HepG2 (cell line): ENCODE data around the gene CCNB1. TPM values are rescaled to one million over a fixed set of nuclear protein-coding genes. Genes with fewer than 3 reads are reported as not detected.

Experiments
- ATAC-seq: fragments of 200-7000 bp; cut with Tn5 transposase; 3 replicates; pipeline ENCODE4 v1.9.1; 2020; ENCODE audit warnings: mild to moderate bottlenecking, moderate library complexity
- BruUV-seq: library from RNA; stranded (reverse); fragments of 400-500 nt; replicated peaks from 2 replicates; lab custom pipeline; 2021; lab: Mats Ljungman, UMichigan
- CTCF ChIA-PET: fragments of 300-600 bp; formaldehyde crosslinking; extraction: SDS; loops from one replicate; lab custom pipeline; 2021; ENCODE audit warnings: low total read pairs, inconsistent platforms, low intra/inter-chr PET ratio; lab: Yijun Ruan, JAX
- POLR2A ChIA-PET: fragments of 350-600 bp; sonication (Branson Sonifier 250); formaldehyde crosslinking; loops from one replicate; lab custom pipeline; 2020; ENCODE audit warnings: antibody characterized with exemption, inconsistent platforms; lab: Yijun Ruan, JAX
- DNase-seq: peaks from one replicate; pipeline ENCODE4 v3.0.0-alpha.2; 2015; ENCODE audit warnings: low spot score
- FAIRE-seq: peaks from 3 replicates; lab custom pipeline; 2011; peaks lifted over from hg19 to GRCh38; lab: Jason Lieb, UNC
- H2AFZ ChIP-seq: one replicate; pipeline ENCODE4 v1.6.1; 2011; ENCODE audit warnings: low read length, inconsistent platforms
- H3K27ac ChIP-seq: fragments of 300-600 bp; 3 replicates; pipeline ENCODE4 v1.8.0; 2011; ENCODE audit warnings: mixed run types, mild to moderate bottlenecking, mixed read lengths, low read length, inconsistent platforms; ENCODE audit not compliant: insufficient read depth; ENCODE audit errors: extremely low read length
- H3K27me3 ChIP-seq, 2 experiments: fragments of 200-600 bp in 1 of 2; 2 replicates in 1 of 2; 3 replicates in 1 of 2; pipeline versions ENCODE4 v1.6.0 to v1.8.0; 2011; ENCODE audit warnings: low read length in 2 of 2, mild to moderate bottlenecking in 2 of 2, moderate library complexity in 2 of 2, inconsistent platforms in 1 of 2; ENCODE audit not compliant: insufficient read depth in 2 of 2, control insufficient read depth in 1 of 2
- H3K36me3 ChIP-seq, 2 experiments: fragments of 200-600 bp in 1 of 2; replicated peaks in 1 of 2; 2 replicates in 1 of 2; 3 replicates in 1 of 2; pipeline versions ENCODE4 v1.5.1 to v1.8.0; 2011; ENCODE audit warnings: low read length in 2 of 2, inconsistent platforms in 1 of 2; ENCODE audit not compliant: insufficient read depth in 2 of 2, control insufficient read depth in 1 of 2
- H3K4me1 ChIP-seq: 2 replicates; pipeline ENCODE4 v1.5.1; 2012; ENCODE audit warnings: low read length, inconsistent platforms; ENCODE audit not compliant: insufficient read depth
- H3K4me2 ChIP-seq: 2 replicates; pipeline ENCODE4 v1.6.0; 2011; ENCODE audit warnings: low read depth, low read length, inconsistent platforms
- H3K4me3 ChIP-seq, 3 experiments: fragments of 200-600 bp in 1 of 3; sonication (generic), shearing (Covaris generic) in 1 of 3; replicated peaks in 1 of 3; 2 replicates each; pipeline ENCODE4 v1.5.1; 2011 to 2016; ENCODE audit warnings: low read length in 3 of 3, inconsistent platforms in 2 of 3, low read depth in 2 of 3, mild to moderate bottlenecking in 2 of 3, control low read depth in 1 of 3, mixed read lengths in 1 of 3; ENCODE audit not compliant: insufficient read depth in 1 of 3
- H3K79me2 ChIP-seq: one replicate; pipeline ENCODE4 v1.6.1; 2011; ENCODE audit warnings: low read length, inconsistent platforms; ENCODE audit not compliant: insufficient read depth
- H3K9ac ChIP-seq: 2 replicates; pipeline ENCODE4 v1.6.0; 2011; ENCODE audit warnings: mild to moderate bottlenecking, low read depth, low read length, inconsistent platforms; ENCODE audit not compliant: insufficient read depth
- H3K9me3 ChIP-seq: 2 replicates; pipeline ENCODE4 v1.5.1; 2012; ENCODE audit warnings: mild to moderate bottlenecking, low read length
- H4K20me1 ChIP-seq: 2 replicates; pipeline ENCODE4 v1.6.0; 2011; ENCODE audit warnings: inconsistent platforms, mild to moderate bottlenecking, low read length, moderate library complexity; ENCODE audit not compliant: insufficient read depth
- BRCA1 ChIP-seq: sonication (generic); formaldehyde crosslinking; IDR thresholded peaks from 2 replicates; pipeline ENCODE4 v1.4.0; 2020; ENCODE audit warnings: missing genetic modification reagents
- FOSL1 ChIP-seq: sonication (generic); formaldehyde crosslinking; IDR thresholded peaks from 2 replicates; pipeline ENCODE4 v1.9.0; 2021; ENCODE audit warnings: missing genetic modification reagents, borderline replicate concordance
- NFIB ChIP-seq: sonication (generic); formaldehyde crosslinking; IDR thresholded peaks from 2 replicates; pipeline ENCODE4 v1.9.0; 2021; ENCODE audit warnings: missing genetic modification reagents, mild to moderate bottlenecking, borderline replicate concordance
- XRCC5 ChIP-seq: fragments of 200-400 bp; formaldehyde crosslinking; optimal IDR thresholded peaks from 2 replicates; pipeline ENCODE3; 2017; ENCODE audit warnings: mild to moderate bottlenecking, low read length
- ZBTB38 ChIP-seq: sonication (generic); formaldehyde crosslinking; IDR thresholded peaks from 2 replicates; pipeline ENCODE4 v1.5.1; 2020; ENCODE audit warnings: mild to moderate bottlenecking, missing genetic modification reagents
- ZNF343 ChIP-seq: sonication (generic); formaldehyde crosslinking; IDR thresholded peaks from 2 replicates; pipeline ENCODE4 v1.4.0; 2020; ENCODE audit warnings: mild to moderate bottlenecking, missing genetic modification reagents
- WGBS: methylation state at CpG from one replicate; pipeline ENCODE4 v1.1.6; 2017; ENCODE audit warnings: low lambda C conversion rate; 5-methylcytosine and 5-hydroxymethylcytosine counted together
- in situ Hi-C: cut with HindIII; loops from 2 replicates; pipeline ENCODE4 v1.10.0; 2017; ENCODE audit warnings: low pct_unique_long_range_greater_than_20kb; ENCODE audit not compliant: extremely low pct_ligation_motif_present
- intact Hi-C: fragments of 100-400 bp; cut with micrococcal nuclease; formaldehyde crosslinking; loops from one replicate; pipeline ENCODE4 v1.10.0; 2022; ENCODE audit not compliant: unreplicated experiment
- polyA plus RNA-seq, 8 experiments: library from polyadenylated mRNA; depleted of rRNA in 3 of 8; stranded (reverse) in 7 of 8; unstranded in 1 of 8; fragments of >200 nt; fragmentation: Illumina TruSeq in 4 of 8; extraction: Trizol in 4 of 8; gene quantifications; 2 replicates each; pipeline versions ENCODE4 v1.2.1 to v1.2.3, GENCODE V29; 2011 to 2016; ENCODE audit warnings: low read depth in 4 of 8, missing spikeins in 1 of 8, mixed read lengths in 1 of 8; ENCODE audit not compliant: insufficient read depth in 1 of 8
- total RNA-seq, 5 experiments: library from RNA; depleted of rRNA; stranded (reverse); fragments of >200 nt; fragmentation: Illumina TruSeq; extraction: Trizol; gene quantifications; 2 replicates each; pipeline ENCODE4 v1.2.3, GENCODE V29; 2016; ENCODE audit warnings: low read depth in 1 of 5
- TF ChIP-seq, protein P1 (sequence below), 2 experiments: sonication (generic) in 1 of 2; formaldehyde crosslinking in 1 of 2; IDR thresholded peaks; 2 replicates each; pipeline versions ENCODE4 v1.6.1 to v1.9.0; 2014 to 2022; ENCODE audit warnings: antibody characterized with exemption in 1 of 2, borderline replicate concordance in 1 of 2, inconsistent platforms in 1 of 2, low read depth in 1 of 2, missing genetic modification reagents in 1 of 2

Gene CCNB1
- total and polyA plus RNA-seq, 2 of the 13 experiments (the other 11 are each of a cell fraction or from before 2014, with no cell fraction given) = 82.3 to 316 TPM

GRCh38 chr5:69209602-69210001 is 42.7 kb downstream of the CCNB1 start (continued):
- TF ChIP-seq FOSL1 (CRISPR knock-in tag) = no peak

DNA sequence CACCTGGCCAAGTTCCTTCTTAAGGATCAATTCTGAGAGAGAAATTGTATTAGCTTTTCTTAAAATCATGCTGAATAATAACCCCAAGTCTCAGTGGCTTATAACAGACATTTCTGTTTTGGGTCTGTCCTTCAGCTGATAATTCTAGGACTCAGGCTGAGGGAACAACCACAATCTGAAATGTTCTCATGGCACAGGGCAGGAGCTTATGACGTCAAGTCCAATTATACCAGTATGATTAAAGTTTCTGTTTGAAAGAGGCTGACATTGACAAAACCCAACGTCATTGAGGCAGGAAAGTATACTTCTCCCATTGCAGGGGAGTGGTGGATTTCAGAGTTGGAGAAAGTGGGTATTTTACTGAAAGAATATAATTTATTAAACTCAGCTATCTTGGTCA is 44.2 kb downstream of the CCNB1 start:
- no peak for ATAC-seq
- no peak for FAIRE-seq
- intact Hi-C loops = no loop called here
- Histone ChIP-seq H3K79me2 (no peaks in the 10 kb centered on the region), H3K4me3 (no peak overlapping the region), H2AFZ (no peak overlapping the region), H4K20me1 (no peaks in the 10 kb centered on the region), H3K9me3 (no peaks in the 10 kb centered on the region), H3K4me1 (peaks cover 29% of the 10 kb centered on the region), H3K27ac (no peak overlapping the region), H3K9ac (no peak overlapping the region), H3K36me3 (peaks cover 0 to 2% of the 10 kb centered on the region in 2 experiments; a peak in 1 of 5 replicates), H3K4me2 (no peak overlapping the region), H3K27me3 (no peaks in the 10 kb centered on the region)
- 100% methylated on average over 2 of the region's 2 CpGs for WGBS
- BruUV-seq = no TSS peak
- ChIA-PET POLR2A (no interaction called here), CTCF (no interaction called here)
- in situ Hi-C loops = no loop called here
- no peak for TF ChIP-seq ZBTB38
- TF ChIP-seq ZNF343 = no peak
- TF ChIP-seq, protein P1, sequence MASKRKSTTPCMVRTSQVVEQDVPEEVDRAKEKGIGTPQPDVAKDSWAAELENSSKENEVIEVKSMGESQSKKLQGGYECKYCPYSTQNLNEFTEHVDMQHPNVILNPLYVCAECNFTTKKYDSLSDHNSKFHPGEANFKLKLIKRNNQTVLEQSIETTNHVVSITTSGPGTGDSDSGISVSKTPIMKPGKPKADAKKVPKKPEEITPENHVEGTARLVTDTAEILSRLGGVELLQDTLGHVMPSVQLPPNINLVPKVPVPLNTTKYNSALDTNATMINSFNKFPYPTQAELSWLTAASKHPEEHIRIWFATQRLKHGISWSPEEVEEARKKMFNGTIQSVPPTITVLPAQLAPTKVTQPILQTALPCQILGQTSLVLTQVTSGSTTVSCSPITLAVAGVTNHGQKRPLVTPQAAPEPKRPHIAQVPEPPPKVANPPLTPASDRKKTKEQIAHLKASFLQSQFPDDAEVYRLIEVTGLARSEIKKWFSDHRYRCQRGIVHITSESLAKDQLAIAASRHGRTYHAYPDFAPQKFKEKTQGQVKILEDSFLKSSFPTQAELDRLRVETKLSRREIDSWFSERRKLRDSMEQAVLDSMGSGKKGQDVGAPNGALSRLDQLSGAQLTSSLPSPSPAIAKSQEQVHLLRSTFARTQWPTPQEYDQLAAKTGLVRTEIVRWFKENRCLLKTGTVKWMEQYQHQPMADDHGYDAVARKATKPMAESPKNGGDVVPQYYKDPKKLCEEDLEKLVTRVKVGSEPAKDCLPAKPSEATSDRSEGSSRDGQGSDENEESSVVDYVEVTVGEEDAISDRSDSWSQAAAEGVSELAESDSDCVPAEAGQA (IDR thresholded peaks at IDR 0.05; ENCODE audit: low read depth) = no peak
- TF ChIP-seq, protein P1 (CRISPR knock-in tag; IDR thresholded peaks at IDR 0.05; ENCODE audit: borderline replicate concordance) = no peak
- no peak for TF ChIP-seq XRCC5
- TF ChIP-seq NFIB (CRISPR knock-in tag) = no peak
- no peak for TF ChIP-seq BRCA1
- no peak for DNase-seq
